T-helper 22 cell (primary cell): ENCODE measurements around the gene RND2.
"Not testable (repeated sequence)": the region's sequence is repeated elsewhere in the genome, so short reads cannot be mapped to it uniquely, and the experiment has no call there.

Experiments
- DNase-seq: peaks from one replicate; pipeline ENCODE4 v3.0.0-alpha.2; 2020; ENCODE audit warnings: low read depth

The RND2 gene

GRCh38 chr17:43024407-43025289 lies at the start of gene RND2:
Gene RND2 (plus strand): TSS chr17:43025231. CDS start chr17:43025348, 117 bp downstream.
- DNase-seq, result peak; percentile 71

- DNase-seq, result no peak
These were observed 49.8 kb upstream of the RND2 start for GRCh38 chr17:42975265-42975664.

- DNase-seq, result not testable (repeated sequence)
These were observed 49.3 kb upstream of the RND2 start for GRCh38 chr17:42975701-42976100.

- DNase-seq, result peak; percentile 5
These were observed 45.3 kb upstream of the RND2 start, which contains the start of gene PTGES3L for GRCh38 chr17:42979511-42980273. Gene PTGES3L (minus strand): TSS chr17:42980080. CDS start chr17:42980053, 27 bp downstream.

GRCh38 chr17:42980274-42980765 lies 44.7 kb upstream of the RND2 start, which contains the start of gene RUNDC1:
Gene RUNDC1 (plus strand): TSS chr17:42980565. CDS start chr17:42980577, 12 bp downstream.
- peak; percentile 84 for DNase-seq

- peak; percentile 8 for DNase-seq
These were observed 44.1 kb upstream of the RND2 start for GRCh38 chr17:42980766-42981397.

GRCh38 chr17:42982266-42982665 lies 42.8 kb upstream of the RND2 start:
- no peak for DNase-seq

- DNase-seq, result no peak
These were observed 39.8 kb upstream of the RND2 start for GRCh38 chr17:42985225-42985624.

- DNase-seq, result no peak
These were observed 35.9 kb upstream of the RND2 start for GRCh38 chr17:42989141-42989540.

- no peak for DNase-seq
These were observed 35.0 kb upstream of the RND2 start for GRCh38 chr17:42989726-42990652.

GRCh38 chr17:42991471-42991870 lies 33.6 kb upstream of the RND2 start:
- no peak for DNase-seq

- no peak for DNase-seq
These were observed 32.2 kb upstream of the RND2 start for GRCh38 chr17:42992872-42993271.

- not testable (repeated sequence) for DNase-seq
These were observed 31.1 kb upstream of the RND2 start for GRCh38 chr17:42993913-42994312.

GRCh38 chr17:42997390-42997983 lies 27.5 kb upstream of the RND2 start:
- no peak for DNase-seq

- DNase-seq, result peak; percentile 97
These were observed 26.8 kb upstream of the RND2 start, which contains the start of gene RPL27 for GRCh38 chr17:42997984-42998938. Gene RPL27 (plus strand): TSS chr17:42998419. CDS start chr17:42998751, 332 bp downstream.

GRCh38 chr17:42999003-42999525 lies 26.0 kb upstream of the RND2 start:
- no peak for DNase-seq

- DNase-seq, result not testable (repeated sequence)
These were observed 24.1 kb upstream of the RND2 start for GRCh38 chr17:43000894-43001293.

GRCh38 chr17:43003542-43004172 lies 21.4 kb upstream of the RND2 start:
- DNase-seq, result no peak
